NCI-H146 treated with DMSO at 0.1 percent for 48 hours (cell line): ENCODE results near the gene OR4M1.
"Not testable (repeated sequence)": the region's sequence is repeated elsewhere in the genome, so short reads cannot be mapped to it uniquely, and the experiment has no call there.

Experiments used
- DNase-seq: peaks from one replicate; lab custom pipeline; 2025; ENCODE audit not compliant: unreplicated experiment; lab: John Stamatoyannopoulos, UW

The OR4M1 gene

GRCh38 chr14:19821016-19821415, 47.7 kb downstream of the OR4M1 start:
- DNase-seq: not testable (repeated sequence)

DNA sequence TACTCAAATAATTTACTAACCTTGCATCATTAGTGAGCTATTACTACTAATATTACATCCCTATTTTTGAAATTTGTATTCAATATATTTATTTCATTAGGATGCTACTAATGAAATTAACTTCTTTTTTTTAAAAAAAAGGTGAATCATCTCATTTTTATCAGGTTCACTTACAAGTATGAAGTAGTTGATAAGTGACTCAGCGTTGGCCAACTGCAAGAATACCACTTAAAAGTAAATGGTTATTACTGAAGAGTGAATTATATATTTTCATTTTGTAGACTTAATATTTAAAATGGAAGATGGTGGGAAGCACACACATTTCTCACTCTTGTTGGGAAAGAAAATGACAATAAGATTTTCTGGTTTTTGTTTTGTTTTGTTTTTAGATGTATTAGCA, 49.9 kb downstream of the OR4M1 start:
- DNase-seq: no peak

- no peak for DNase-seq
Observed at GRCh38 chr14:19823765-19824164, 50.5 kb downstream of the OR4M1 start.

DNA sequence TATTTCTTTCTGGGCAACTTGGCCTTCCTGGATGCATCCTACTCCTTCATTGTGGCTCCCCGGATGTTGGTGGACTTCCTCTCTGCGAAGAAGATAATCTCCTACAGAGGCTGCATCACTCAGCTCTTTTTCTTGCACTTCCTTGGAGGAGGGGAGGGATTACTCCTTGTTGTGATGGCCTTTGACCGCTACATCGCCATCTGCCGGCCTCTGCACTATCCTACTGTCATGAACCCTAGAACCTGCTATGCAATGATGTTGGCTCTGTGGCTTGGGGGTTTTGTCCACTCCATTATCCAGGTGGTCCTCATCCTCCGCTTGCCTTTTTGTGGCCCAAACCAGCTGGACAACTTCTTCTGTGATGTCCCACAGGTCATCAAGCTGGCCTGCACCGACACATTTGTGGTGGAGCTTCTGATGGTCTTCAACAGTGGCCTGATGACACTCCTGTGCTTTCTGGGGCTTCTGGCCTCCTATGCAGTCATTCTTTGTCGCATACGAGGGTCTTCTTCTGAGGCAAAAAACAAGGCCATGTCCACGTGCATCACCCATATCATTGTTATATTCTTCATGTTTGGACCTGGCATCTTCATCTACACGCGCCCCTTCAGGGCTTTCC, 54.4 kb downstream of the OR4M1 start:
- not testable (repeated sequence) for DNase-seq

DNA sequence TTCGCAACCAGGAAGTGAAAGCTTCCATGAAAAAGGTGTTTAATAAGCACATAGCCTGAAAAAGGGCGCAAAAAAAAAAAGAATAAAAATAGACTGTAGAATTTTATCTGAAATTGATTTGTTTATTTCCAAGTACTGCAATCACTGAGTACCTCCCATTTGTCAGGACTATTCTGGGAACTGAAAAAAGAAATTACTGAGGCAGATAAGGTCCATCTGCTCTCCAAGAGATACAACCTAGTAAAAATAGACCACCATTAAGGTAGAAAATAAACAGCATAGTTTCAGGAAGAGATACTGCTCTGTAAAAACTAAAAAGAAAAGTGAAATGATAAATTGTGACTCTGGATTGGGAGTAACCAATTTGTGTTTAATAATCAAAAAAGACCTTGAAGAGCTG, 55.0 kb downstream of the OR4M1 start:
- DNase-seq: no peak
